Measurements from ENCODE around the gene TPMT.
"Not testable (repeated sequence)": the region's sequence is repeated elsewhere in the genome, so short reads cannot be mapped to it uniquely, and the experiment has no call there.

The TPMT gene

DNA sequence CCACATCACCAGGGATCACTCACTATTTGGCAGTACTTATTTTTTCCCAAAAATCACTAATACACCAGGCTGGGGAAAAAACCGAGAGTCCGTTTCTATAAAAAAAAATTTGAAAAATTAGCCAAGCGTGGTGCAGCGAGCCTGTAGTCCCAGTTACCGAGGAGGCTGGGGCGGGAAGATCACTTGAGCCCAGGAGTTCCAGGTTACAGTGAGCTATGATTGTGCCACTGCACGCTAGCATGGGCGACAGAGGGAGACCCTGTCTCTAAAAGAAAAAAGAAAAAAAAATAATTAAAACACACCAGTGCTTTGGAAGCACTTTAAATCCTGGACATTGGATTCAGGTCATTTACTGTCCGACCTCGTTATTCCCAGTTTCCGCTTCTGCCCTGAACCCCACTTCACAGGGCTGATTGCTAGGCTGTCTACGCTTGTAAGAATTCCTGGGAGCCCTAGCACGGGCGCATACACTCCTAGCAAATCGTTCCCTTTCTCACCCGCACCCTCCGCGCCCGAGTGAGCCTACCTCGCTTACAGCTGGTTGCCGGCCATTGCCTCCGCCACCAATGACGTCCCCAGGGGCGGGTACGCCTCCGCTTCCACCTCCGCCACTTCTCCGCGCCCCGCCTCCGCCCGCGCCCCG, at the start of gene TPMT:
TSS of gene TPMT (minus strand) at position 571 of the 643 bp plus-strand sequence. CDS start 5,950 bp downstream, outside the sequence.
- DNase-seq, result peak; percentile 92 to 98

DNA sequence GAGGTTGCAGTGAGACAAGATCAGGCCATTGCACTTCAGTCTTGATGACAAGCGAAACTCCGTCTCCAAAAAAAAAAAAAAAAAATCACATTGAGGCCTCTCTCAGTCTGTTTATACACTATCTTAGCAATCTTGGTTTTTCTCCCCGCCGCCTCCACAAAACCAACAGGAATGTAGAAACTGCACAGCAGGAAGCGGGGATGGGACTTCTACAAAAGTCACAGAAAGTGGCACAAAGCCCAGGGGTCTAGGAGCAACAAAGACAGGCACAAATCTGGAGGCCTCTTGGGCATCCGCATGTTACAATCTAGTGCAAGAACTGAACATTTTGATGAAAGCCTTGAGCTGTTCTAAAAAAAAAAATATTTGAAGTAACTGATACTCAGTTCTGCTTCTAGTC, 48.9 kb upstream of the TPMT start:
- DNase-seq, result no peak

DNA sequence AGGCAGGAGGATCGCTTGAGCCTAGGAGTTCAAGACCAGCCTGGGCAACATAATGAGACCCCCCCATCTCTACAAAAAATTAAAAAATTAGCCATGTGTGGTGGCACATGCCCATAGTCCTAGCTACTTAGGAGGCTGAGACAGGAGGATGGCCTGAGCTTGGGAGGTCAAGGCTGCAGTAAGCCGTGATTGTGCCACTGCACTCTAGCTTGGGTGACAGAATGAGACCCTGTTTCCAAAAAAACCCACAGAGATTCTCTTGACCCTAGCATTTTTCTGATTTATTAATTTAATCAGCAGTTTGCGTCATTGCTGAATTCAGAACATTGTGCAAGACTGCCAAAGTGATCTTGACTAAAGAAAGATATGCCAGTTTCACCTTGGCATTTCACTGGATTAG, 37.1 kb upstream of the TPMT start:
- DNase-seq, result no peak

DNA sequence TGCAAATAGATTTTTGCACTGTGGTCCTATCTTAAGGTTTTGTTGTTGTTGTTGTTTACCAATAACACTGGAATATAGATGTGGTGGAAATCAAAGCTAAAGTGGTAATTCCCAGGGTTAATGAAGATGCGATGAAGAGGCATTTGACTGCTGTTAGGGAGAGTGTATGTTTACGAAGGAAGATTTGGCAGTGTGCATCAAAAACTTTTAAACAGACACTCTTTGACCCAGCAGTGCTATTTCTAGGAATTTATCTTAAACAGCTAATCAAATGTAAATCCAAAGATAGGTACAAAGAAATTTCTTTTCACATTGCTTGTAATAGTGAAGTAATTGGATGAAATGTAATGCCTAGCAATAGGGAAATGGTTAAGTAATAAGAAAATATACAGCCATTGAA, 34.3 kb upstream of the TPMT start:
- DNase-seq, result no peak

DNA sequence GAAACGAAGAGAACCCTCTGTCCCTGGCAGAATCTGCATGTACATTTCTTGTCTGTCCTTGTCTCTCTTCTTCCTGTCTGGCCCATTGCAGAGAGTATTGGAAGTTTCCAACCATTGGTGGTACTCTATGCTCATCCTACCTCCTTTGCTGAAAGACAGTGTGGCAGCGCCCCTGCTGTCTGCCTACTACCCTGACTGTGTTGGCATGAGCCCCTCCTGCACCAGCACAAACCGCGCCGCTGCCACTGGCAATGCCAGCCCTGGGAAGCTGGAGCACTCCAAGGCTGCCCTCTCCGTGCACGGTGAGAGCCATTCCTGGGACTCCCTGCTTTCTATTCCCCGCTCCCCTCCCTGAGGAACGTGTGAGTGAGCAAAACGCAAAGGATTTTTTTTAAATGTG, 32.8 kb upstream of the TPMT start:
- no peak for DNase-seq

DNA sequence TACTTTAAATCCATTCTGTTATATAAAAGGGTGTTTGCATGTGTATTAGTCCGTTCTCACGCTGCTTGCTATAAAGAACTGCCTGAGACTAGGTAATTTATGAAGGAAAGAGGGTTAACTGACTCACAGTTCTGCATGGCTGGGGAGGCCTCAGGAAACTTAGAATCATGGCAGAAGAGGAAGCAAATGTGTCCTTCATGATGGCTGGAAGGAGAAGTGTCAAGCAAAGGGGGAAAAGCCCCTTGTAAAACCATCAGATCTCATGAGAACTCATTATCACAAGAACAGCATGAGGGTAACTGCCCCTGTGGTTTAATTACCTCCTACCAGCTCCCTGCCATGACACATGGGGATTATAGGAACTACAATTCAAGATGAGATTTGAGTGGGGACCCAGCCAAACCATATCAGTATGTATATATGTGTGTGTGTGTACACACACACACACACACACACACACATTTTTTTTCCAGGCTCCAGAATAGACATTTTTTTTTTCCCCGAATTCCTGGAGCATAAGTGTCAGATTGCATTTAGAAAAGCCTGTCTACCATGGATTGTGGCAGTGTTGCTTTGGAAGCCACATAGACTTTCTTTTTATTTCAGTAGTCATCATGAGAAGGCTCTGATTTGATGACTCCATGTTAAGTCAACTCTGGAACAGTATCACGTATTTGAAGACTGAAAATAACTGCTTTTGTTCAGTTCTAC, 31.8 kb upstream of the TPMT start:
- DNase-seq, result no peak

DNA sequence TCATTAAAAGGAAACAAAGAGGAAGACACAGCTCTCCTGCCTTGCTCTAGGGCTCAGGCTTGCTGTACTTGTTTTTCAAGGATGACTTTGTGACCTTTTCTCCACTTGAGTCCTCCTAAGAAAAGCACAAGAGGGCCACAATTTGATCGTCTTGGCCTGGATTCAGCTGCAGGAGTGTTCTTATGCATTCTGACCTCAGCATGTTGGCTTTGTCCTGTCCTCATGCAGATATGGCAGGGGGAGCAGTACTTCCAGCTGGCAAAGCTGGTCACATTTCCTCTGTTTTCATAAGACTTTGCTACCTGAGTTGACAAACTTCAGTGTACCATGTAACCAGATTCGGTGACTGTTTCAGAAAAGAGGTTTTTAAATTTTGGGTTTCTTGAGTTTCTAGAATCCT, 31.2 kb upstream of the TPMT start:
- DNase-seq, result no peak

DNA sequence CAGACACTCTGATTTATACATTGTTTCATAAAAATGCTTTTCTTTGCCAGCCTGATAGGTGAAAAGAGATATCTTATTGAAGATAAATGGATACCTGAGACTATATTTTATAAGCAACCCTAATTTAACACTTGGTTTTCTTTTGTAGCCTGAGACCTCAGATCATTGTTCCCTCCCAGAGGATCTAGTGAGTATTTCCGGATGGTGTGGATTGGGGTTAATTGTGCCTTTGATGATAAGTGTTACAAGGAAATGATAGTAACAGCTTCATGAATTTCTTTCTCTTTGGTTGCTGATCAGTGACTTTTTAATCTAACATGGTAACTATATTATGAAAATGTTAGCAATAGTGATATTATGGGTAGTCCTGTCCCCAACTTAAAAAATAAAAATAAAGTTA, 30.7 kb upstream of the TPMT start:
- no peak for DNase-seq

DNA sequence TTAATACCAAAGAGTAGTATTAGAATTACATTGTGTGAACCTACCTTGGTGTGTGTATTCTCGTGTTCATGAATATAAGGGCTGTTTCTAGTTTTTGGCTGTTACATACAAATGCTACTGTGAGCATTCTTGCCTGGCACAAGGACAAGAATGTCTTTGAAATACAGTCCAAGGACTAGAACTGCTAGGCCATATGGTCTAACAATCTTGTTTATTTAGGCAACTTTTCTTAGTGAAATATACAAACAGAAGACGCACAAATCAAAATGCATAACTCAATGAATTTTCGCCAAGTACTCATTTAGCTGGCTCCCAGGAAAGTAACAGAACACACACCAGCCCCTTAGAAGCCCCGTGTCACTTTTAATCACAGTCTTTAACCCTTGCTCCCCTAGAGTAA, 28.9 kb upstream of the TPMT start:
- no peak for DNase-seq

DNA sequence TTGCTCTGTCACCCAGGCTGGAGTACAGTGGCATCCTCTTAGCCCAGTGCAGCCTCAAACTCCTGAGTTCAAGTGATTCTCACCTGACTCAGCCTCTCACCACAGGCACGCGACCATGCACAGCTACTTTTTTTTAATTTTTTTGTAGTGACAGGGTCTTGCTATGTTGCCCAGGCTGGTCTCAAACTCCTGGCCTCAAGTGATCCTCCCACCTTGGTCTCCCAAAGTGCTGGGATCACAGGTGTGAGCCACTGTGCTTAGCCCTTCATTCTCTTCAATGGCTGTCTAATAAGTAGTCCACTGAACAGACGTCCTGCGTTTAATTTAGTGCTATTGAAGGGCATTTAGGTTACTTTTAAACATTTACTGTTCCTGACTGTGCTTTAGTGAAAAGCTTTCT, 27.7 kb upstream of the TPMT start:
- no peak for DNase-seq

DNA sequence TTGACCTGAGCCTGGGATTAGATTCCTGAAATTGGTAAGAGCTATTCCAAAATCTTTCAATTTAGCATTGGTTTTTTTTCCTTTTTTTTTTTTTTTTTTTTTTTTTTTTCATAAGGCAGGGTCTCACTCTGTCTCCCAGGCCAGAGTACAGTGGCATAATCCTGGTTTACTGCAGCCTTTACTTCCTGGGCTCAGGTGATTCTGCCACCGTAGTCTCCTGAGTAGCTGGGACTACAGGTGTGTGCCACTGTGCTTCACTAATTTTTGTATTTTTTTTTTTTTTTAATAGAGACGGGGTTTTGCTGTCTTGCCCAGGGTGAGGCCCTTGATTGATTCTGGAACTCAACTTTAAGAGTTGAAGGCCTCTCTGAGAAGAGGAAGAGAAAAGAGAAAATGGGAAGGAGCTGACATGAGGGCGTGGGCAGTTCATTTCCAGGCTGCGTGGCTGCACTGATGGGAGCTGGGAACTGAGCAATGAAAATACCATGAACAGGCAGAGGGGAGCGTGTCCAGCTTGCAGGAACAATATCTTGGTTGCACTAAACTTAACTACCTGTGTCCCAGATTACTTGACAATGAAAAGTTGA, 25.0 kb upstream of the TPMT start:
- DNase-seq, result no peak

DNA sequence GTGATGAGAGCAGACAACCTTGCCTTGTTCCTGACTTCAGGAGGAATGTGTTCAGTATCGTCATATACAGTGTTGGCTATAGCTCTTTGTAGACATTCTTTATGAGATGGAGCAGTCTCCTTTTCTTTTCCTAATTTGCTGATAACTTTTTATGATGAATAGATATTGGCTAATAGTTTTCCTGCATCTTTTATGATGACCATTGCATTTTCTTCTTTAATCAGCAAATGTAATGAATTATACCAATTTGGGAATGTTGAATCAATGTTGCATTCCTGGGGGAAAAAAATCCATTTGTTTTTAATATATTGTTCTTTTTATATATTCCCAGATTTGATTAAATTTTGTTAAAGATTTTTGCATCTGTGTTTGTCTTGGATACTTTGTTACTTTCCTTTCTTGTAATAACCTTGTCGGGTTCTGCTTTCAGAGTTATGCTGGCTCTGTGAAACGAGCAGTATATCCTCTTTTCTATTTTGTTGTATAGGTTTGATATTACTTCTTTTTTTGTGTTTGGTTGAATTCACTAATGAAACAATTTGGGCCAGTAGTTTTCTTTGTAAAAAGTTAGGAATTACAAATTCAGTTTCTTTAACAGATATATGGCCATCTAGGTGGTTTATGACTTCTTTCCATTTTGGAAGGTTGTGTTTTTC, 24.2 kb upstream of the TPMT start:
- DNase-seq, result no peak

DNA sequence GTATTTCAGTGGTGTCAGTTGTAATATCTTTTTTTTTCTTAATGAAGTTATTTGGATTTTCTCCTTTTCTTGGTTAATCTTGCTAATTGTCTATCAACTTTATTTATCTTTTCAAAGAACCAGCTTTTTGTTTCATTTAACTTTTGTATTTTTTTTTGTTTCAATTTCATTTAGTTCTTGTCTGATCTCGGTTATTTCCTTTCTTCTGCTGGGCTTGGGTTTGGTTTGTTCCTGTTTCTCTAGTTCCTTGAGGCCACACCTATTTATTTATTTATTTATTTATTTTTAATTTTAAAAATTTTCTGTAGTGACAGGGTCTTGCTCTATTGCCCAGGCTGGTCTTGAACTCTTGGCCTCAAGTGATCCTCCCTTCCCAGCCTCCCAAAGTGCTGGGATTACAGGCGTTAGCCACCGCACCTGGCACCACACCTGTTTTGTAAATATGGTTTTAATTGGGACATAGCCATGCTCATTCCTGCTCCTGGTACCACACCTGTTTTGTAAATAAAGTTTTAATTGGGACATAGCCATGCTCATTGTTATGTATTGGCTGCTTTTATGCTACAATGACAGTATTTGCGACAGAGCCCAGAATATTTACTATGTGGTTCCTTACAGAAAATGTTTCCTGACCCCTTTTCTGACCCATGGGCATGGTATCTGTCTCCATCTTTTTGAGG, 22.5 kb upstream of the TPMT start:
- DNase-seq, result no peak

DNA sequence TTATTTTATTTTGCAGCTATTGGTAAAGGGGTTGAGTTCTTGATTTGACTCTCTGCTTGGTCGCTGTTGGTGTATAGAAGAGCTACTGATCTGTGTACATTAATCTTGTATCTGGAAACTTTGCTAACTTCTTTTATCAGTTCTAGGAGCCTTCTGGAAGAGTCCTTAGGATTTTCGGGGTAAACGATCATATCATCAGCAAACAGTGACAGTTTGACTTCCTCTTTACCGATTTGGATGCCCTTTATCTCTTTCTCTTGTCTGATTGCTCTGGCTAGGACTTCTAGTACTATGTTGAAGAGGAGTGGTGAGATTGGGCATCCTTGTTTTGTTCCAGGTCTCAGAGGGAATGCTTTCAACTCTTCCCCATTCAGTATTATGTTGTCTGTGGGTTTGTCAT, 21.3 kb upstream of the TPMT start:
- DNase-seq, result not testable (repeated sequence)

DNA sequence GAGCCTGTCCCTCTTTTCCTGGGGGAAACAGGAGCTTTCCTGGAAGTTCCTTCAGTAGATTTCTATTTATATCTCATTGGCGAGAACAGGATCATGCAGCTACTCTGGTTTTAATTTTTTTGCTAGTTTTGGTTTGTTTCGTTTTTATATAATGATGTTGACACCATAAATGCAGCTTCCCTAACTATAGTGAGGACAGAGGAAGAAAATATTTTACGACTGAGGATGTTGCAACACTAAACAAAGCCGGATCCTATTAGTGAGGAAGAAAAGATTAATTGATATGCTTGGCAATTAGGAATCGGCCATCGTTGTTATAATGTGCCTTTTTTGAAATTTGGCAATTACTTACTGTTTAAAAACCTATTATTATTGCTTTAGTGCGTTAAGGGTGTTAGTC, 17.0 kb upstream of the TPMT start:
- no peak for DNase-seq

DNA sequence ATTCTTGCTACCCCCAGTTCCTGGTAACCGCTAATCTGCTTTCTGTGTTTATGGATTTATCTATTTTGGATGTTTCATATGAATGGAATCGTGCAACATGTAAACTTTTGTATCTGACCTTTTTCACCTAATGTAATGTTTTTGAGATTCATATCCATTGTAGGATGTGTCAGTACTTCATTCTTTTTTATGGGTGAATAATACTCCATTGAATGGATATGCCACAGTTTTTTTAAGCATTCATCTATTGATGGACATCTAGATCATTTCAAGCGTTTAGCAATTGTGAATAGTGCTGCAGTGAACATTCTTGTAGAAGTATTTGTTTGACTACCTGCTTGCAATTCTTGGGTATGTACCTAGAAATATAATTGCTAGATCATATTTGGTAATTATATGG, 13.4 kb upstream of the TPMT start:
- DNase-seq, result no peak

DNA sequence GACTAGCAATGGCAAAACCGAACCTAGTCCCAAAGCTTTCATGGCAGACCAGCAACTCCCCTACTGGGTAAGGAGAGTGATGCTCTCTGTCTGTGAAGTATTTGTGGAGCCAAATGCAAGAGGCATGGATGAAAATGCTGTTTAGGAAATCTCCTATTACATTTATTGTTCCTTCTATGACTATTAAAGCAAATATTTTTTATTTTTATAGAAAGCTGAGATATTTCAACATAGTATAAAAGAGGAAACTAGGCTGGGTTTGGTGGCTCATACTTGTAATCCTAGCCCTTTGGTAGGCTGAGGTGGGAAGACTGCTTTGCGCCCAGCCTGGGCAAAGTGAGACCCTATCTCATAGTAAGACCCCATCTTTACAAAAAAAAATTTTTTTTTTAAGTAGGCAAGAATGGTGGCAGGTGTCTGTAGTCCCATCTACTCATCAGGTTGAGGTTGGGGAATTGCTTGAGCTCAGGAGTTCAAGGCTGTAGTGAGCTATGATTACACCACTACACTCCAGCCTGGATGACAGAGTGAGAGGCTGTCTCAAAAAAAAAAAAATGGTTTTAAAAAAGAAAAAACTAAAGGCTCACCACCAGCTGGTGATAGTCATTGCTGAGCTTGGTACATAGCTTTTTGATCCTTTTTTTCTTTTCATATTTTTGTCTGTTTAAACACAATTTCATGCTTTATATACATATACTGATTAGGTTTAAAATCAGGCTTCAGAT, 11.6 kb upstream of the TPMT start:
- DNase-seq, result peak; percentile 23 to 34

DNA sequence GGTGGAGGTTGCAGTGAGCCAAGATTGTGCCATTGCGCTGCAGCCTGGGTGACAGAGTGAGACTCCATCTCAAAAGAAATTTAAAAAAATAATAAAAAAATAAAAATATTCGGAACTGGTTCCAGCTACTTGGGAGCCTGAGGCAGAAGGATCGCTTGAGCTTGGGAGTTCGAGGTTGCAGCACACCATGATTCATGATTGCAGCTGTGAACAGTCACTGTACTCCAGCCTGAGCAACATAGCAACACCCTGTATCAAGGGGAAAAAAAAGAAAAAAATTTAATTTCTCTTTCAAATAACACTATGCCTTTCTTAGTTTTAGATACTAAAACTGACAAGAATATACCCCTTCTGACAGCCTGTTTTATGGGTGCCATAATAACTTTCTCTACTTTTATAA, 10.9 kb upstream of the TPMT start:
- DNase-seq, result no peak

DNA sequence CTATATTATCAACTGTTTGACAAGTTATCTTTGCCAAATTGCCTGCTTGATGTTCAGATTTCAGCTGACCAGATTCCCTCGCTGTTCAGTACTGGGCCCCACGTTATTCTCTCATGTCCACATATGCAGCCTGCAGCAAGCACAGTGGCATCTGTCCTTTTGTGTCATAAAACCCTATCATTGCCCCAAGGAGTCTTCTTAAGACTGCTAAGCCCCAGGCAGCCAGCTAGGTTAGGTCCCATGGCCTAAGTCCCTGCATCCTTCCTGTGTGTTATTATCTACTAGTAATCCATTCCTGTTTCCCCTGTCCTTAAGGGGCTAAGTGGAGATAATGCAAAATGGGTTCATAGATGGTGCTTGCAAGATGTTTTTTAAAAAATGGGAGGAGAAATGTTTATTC, 7.5 kb upstream of the TPMT start:
- DNase-seq, result no peak

DNA sequence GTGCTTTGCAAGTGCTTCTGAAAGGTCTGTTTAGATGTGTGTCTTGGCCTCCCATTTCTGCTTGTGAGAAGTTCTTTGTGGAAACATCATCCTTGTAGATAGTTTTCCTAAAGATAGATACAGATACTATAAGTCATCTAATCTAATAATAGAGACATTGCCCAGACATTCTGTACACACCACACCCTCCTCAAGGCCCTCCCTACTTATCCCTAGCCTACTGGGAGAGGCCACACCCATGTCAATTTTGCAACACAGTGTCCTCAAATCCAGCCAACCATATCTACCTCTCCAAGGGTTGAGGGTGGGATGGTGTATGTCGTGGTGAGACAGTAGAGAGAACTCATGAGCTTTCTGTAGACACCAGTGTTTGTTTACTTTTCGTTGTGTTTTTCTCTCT, 6.6 kb upstream of the TPMT start:
- no peak for DNase-seq

DNA sequence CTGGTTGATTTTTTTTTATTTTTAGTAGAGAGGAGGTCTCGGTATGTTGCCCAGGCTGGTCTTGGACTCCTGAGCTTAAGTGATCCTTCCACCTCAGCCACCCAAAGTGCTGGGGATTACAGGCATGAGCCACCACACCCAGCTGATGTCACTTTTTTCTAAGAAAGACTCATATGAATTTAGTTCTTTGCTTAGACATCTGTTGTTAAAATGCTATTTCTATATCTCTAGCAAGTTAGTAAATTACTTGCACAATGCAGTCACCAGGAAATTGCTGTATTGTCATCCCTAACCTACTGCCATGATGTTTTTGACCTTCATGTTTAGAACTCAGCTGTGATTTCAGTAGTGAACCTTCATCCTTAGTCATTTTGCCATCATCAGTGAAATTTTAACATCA, 6.0 kb upstream of the TPMT start:
- no peak for DNase-seq

DNA sequence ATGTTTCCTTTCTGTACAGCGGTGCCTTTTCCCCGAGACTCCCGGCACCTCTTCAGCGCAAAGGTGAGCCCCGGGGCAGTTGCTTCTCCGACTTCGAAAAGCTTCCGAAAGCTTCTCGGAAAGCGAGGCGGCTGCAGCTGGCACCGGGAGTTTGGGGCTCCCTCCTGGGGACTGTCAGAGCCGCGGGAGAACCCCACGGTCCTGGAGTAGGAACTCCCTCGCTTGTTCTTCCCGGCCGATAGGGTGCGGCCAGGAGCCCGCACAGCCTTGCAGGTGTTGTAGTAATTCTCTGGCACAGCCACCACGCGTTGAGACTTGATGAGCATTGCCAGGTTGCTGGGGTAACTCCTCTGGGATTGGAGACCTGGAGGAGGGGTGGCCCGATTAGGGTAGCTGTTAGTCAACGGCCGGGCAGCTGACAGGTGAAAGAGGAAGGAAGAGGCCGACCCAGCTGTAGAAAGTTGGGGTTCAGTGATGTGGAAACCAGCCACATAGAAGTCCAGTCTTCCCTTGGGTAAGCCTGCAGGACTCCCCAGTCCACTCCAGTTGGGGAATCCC, 1.1 kb upstream of the TPMT start:
- DNase-seq, result peak; percentile 91

All from AML-193 (cell line).